Loucy (cell line): ENCODE results near the gene FPR3.

Experiments
- CTCF ChIP-seq: fragments of 200-600 bp; sonication (generic); conservative IDR thresholded peaks from 2 replicates; pipeline ENCODE4 v1.5.1; 2014; ENCODE audit warnings: mild to moderate bottlenecking, antibody characterized with exemption, low read length
- EZH2phosphoT487 ChIP-seq: fragments of 200-600 bp; IDR thresholded peaks from 2 replicates; pipeline ENCODE4 v1.6.1; 2018; ENCODE audit warnings: antibody characterized with exemption, mild to moderate bottlenecking, moderate library complexity, borderline replicate concordance

GRCh38 chr19:51799034-51799773 lies 4.2 kb downstream of the FPR3 start:
- TF ChIP-seq CTCF (no peak), EZH2phosphoT487 (no peak)
